Mammary epithelial cell (primary cell): ENCODE data around the gene CHST3.

Source experiments
- EZH2 ChIP-seq: IDR thresholded peaks from 2 replicates; pipeline ENCODE4 v1.6.1; 2012; ENCODE audit warnings: low read length, inconsistent platforms, borderline replicate concordance
- TF ChIP-seq, protein P1 (sequence below), 2 donors: IDR thresholded peaks in 1 of 2; conservative IDR thresholded peaks in 1 of 2; 2 replicates each; pipeline ENCODE4 v1.5.1; 2011 to 2012; ENCODE audit warnings: inconsistent platforms in 2 of 2, low read length in 2 of 2, mild to moderate bottlenecking in 2 of 2, control low read depth in 1 of 2, low read depth in 1 of 2; ENCODE audit not compliant: insufficient read depth in 1 of 2; ENCODE audit errors: extremely low read depth in 1 of 2

- TF ChIP-seq EZH2, result no peak
- TF ChIP-seq, protein P1, sequence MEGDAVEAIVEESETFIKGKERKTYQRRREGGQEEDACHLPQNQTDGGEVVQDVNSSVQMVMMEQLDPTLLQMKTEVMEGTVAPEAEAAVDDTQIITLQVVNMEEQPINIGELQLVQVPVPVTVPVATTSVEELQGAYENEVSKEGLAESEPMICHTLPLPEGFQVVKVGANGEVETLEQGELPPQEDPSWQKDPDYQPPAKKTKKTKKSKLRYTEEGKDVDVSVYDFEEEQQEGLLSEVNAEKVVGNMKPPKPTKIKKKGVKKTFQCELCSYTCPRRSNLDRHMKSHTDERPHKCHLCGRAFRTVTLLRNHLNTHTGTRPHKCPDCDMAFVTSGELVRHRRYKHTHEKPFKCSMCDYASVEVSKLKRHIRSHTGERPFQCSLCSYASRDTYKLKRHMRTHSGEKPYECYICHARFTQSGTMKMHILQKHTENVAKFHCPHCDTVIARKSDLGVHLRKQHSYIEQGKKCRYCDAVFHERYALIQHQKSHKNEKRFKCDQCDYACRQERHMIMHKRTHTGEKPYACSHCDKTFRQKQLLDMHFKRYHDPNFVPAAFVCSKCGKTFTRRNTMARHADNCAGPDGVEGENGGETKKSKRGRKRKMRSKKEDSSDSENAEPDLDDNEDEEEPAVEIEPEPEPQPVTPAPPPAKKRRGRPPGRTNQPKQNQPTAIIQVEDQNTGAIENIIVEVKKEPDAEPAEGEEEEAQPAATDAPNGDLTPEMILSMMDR (conservative IDR thresholded peaks at IDR 0.05 in 1 of 2, IDR thresholded peaks at IDR 0.05 in 1 of 2; ENCODE audit: extremely low read depth in 1 of 2, insufficient read depth in 1 of 2, low read depth in 1 of 2, low read length in 2 of 2), result no peak
These were observed 25.7 kb downstream of the CHST3 start for GRCh38 chr10:71989661-71990454.
